NOMO-1 (cell line): ENCODE results near the gene NECTIN1.

Experiments used
- DNase-seq, 2 experiments: peaks; one replicate each; lab custom pipeline; 2025; ENCODE audit not compliant: unreplicated experiment in 2 of 2; lab: John Stamatoyannopoulos, UW

Gene NECTIN1

DNA sequence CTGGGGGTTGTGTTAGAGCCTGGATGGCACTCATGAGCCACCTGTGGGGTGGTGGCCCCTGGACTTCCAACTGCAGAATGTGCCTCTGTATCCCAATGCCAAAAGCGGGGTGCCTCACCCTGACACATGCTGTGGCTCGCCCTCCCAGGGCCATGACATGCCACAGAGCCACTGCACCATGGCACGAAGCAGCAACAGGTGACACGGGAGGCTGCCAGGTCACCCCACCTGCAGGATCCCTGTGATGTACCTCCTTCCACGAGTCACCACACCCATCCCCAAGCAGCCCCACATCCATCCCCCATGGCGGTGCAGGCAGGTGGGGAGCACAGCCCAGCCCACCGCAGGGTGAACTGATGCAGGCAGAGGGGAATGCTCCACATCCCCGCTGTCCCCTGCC is 14.8 kb downstream of the NECTIN1 start:
- DNase-seq: no peak

DNA sequence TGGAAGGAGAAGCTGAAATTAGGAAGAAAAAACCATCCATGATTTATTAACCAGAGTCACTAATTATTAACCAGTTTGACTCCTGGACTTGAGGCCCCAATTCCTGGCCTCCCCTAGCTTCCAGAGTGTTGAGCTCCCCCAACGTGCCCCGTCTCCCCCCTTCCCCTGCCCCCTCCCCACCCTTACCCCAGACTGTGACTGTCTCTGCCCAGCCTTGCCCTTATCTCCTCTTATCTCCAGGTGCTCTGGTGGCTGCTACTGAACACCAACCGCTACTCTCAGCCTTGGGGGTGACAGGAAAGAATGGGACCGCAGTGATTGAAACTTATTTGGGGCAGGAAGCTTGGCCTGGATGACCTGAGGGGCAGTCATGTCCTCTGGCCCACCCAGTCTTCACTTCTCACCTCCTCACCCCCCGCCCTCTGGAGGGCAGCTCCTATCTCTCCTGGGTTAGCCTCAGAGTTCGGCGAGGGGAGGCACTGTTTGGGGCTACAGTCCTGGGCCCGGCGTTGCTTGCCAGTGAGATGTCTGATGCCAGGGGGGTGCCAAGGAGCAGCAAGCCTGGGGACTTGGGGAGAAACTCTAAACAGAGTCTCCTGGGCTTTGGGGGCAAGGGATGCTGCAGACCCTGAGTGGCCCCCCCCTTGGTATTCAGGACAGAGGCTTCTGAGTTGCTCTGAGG is 15.5 kb downstream of the NECTIN1 start:
- no peak for DNase-seq

DNA sequence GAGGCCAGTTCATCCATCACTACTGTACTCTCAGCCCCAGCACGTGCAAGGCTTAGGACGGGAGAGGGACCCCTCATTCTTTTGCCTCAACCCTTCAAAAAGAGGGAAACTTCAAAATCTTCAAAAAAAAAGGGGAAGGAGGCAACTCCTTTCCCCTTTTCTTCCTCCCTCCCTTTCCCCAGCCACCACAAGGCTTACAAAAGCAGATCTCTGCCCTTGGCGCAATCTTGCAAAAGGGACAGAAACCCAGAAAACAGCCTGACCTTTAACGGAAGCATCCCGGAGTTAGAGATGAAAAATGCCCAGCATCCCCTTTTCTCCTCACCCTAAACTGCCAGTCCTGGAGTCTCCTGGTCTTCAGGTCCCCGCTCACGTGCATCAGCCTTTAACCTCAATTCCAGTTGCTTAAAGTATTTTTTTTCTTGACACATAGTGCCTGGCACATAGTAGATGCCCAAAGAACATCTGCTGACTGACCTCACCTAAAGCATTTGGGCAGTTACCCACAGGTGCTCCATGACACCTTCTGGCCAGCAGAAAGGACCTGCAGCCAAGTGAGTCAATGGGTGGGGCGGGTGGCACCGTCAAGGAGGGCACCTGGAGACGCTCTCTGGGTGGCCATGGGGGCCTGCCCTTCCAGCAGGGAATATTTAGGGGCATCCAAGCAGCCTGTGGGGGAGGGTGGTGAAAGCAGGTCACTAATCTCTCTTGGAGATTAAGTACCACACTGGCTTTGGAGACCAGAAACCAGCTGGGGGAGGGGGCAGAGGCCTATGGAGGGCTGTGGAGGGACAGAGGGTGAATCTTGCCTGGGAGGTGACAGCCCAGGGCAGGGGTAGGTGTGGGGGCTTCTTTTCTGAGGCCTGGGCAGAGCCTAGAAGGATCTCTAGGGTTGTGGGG is 16.3 kb downstream of the NECTIN1 start:
- peak; percentile 51 to 73 for DNase-seq

DNA sequence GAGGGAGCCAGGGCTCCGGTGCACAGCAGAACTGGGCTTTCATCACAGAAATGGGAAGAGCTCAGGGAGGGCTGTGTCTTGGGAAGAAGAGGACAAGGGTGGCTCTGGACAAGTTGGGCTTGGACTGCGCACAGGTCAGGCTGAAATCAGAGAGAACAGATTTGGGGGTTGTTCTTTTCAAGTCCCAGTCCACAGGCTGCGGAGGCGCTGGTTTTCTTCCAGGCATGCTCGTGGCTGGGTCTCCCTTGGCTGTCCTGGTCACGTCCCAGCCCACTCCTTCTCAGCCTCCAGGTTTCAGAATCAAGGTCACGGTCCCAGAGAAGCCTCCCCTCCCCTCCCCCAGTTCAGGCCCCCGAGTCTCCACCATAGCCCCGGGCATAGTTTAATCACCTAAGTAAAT is 17.0 kb downstream of the NECTIN1 start:
- no peak for DNase-seq

DNA sequence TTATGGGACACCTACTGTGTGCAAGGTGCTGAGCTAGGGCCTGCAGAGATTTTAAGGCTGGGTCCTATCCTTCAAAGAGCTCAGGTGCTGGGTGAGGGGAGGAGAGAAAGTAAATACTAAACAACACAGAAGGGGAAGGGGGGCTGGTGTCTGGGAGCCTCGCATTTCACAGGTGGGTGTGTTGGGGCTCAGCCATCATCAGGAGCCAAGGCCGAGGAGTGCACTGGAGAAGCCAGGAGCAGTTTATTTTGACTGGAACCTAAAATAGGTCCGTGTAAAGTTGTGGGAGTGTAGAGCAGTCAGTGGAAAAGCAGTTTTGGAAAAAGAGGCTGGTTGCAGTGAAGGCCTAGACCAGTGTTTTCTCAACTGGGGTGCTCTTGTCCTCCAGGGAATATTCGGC is 17.5 kb downstream of the NECTIN1 start:
- no peak for DNase-seq

DNA sequence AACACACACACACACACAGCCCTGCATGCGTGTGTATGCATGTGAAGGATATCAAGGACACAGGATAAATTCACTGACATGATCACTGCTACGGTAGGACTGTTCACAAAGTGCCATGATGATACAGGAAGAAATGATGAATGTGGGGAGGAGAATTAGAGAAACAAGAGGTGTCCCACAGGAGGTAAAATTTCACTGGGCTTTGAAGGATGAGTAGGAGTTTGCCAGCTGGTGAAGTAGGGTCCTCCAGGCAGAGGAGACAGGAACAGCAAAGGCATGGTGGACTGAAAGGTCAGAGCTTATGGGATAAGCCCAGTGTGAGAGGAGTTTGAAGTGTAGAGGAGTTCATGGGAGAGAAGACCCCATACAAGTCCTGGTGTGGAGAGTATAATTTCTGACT is 18.6 kb downstream of the NECTIN1 start:
- no peak for DNase-seq

DNA sequence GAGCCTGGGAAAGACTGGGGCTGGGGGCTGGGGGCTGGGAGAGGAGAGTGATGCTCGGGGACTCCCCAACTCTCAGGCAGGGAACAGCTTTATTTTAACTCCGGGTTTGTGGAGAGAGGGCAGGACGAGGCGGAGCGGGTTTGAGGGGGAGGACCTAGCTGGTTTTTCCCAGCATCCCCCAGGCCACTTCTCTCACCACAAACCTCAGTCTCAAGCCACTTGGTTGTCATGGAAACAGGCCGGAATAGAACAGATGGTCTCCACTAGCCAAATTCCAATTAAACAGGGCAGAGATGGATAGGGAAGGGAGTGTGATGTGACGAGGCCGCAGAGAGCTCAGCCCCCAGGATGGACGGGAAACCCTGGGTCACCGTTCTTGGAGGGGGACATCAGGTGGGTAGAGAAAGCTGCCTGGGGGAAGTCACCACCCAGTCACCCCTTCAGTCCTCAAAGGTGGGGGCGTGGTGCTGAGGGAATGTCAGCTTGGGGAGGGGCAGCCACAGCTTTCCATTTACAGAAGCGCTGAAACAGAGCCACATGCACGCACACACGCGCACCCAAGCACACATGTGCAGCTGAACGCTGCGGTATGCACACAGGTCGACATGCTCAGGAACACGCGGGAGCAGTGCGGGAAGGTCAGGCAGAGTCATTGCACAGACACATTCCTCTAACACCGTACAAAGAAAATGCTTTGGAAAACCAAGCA is 19.2 kb downstream of the NECTIN1 start:
- no peak for DNase-seq

DNA sequence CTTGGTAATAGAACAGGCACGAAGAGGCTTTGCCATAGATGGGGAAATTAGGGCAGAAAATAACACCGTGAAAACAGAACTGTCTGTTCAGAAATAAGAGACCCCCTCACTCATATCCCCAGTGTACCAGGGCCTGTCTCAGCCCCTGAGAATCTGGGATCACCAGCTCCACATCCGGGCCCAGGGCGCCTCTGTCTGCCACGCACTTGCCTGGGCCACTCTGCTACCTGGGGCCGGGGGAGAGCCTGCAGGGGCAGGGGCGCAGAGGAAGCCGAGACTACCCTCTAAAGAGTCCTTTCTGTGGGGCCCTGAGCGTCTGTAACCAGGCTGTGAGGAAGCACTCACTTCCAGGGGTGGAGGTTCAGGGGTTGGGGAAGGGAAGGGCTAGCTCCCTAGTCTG is 19.8 kb downstream of the NECTIN1 start:
- no peak for DNase-seq

DNA sequence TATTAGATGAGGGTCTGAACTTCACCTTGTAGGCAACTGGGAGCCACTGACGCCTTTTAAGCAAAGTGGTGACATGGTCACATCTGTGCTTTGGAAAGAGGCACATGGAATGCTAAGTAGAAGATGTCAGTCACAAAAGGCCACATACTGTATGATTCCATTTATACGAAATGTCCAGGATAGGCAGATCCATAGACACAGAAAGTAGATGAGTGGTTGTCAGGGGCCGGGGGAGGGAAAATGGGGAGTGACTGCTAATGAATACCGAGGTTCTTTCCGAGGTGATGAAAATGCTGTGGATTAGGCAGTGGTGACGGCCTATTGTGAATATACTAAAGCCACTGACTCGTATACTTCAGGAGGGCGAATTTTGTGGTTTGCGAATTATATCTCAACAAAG is 20.6 kb downstream of the NECTIN1 start:
- no peak for DNase-seq

DNA sequence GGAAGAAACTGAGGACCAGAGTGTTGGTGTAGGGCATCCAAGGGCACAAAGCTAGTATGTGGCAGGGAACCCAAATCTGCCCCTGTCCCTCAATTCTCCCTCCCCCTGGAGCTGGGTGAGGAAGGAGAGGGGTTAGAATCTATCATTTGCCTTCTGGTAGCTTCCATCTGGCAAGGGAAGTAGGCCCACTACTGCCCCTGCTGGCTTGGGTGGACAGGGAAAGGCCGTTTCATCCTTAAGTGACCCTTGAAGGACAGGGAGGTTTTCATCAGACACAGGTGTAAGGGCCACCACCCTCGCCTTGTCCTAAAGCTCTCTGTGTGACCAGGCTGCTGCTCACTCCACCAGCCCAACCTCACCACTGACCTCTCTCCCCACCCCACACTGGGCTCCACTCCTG is 22.1 kb downstream of the NECTIN1 start:
- DNase-seq: no peak

DNA sequence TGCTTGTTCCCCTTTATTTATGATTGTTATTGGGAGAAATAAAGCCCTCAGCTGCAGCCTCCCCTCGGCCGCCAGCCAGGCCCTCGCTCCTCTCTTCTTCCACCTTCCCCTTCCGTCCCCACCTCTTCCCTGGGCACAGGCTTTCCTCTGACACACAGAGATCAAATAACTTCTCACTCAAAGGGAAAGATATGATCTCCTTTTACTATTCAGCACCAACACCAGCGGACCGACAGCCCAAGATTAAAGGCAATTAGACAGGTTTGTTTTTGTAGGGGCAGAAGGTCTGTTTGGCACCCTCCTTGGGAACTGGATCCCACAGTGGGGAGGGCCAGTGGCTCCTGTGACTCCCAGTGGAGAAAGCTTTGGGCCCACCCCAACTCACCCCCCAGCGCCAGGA is 23.0 kb downstream of the NECTIN1 start:
- no peak for DNase-seq

DNA sequence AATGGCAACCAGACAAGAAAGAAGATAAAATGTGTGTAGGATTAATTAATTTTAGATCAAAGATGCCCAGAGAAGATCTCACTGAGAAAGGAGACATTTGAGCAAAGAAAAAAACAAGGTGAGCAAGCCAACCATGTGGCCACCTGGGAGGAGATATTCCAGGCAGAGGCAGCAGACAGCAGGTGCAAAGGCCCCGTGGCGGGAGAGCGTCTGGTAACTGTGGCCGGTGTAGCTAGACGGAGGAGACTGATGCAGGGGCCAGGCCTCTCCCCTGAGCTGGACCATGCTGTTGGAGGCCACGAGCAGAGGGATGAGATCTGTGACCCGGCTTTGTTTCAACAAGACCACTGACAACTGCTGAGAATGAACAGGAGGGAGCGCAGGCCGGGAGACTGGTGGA is 23.6 kb downstream of the NECTIN1 start:
- no peak for DNase-seq

DNA sequence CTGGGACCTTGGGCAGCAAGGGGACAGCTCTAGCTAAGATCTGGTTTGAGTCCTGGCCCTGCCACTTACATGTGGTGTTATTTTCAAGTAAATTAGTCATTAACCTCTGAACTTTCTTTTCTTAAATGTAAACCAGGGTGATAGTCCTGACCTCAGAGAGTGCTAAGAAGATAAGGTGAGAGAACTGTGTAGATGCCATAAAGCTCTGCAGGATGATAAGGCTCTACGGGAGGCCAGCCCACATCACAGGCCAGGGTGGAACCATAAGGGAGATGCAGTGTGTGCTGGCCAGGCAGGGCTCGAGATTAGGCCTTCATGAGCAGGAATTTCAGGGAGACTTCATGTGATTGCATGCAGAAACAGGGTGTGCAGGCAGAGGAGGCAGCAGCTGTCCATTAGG is 24.2 kb downstream of the NECTIN1 start:
- no peak for DNase-seq

DNA sequence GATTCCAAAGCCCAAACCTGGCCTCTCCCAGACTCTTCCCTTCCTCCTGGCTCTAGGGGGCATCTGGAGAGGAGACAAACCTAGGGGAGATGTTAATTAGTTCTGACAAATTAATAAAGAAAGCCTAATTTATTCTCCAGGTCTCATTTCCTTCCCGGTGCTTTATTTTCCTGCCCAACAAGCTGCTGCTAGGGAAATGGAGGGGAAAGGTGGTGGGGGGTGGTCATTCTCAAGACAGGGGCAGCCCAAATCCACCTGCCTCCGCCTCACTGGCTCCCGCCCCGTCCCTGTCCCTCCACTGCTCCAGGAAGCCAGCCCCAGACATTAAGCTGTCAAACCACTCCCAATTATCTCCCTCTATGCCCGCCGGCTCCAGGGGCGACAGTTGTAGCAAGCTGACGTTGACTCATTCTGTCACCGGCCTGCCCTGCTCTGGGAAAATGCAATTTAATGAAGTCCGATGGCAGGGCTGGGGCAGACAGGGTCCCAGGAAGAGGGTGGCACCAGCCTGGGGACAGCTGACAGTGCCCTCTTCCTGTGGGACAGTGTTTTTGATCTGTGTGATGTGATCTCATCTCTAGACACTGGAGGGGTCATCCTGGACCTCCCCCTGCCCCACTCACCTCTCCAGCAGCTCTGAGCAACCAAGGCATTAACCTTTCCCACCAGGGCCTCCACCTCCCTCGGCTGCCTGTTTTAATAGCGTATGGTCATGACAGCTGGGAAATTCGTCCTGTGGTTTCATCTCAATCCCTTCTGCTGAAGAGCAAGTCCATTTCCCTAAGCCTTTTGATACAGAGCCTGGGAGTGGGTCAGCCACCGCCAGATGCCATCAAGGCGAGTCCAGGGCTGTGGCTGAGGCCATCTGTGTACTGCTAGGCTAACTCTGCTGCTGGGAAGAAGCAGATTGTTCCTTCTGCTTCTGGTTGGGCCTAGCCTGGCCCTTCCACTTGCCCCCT is 27.1 kb downstream of the NECTIN1 start:
- no peak for DNase-seq

DNA sequence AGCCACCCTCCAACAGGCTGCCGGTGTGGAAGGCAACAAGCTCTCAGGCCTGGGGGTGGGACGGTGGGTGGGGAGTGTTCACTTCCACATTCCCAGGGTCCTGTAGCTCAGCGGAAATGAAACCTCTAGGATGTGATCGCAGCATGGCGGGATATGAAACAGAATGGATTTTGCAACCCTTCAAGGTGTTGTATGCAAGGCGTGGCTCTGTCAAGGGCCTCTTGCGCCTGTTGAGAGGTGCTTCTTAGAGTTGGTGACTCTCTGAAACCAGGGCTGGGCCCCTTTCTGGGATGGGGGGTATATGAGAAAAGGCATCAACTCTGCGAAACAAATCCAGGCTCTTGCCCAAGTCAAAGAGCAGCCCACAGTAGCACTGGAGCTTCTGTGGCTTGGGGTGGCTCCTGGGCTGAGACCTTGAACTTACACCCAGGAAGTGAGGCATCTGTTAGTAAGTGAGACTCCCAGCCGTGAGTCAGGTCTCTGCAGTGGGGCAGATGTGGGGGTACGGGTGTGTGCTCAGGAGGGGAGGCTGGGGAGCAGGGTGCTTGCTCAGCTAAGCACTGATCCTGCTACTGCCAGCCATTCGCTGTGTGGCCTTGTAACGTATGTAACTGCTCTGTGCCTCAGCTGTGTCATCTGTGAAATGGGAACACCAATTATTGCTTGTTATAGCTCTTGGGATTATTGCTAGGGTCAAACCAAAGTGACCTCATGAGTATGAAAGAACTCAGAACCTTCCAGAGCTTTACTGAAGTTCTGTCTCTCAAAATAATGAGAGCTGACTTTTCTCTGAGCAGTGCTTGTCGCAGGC is 28.3 kb downstream of the NECTIN1 start:
- DNase-seq: no peak

DNA sequence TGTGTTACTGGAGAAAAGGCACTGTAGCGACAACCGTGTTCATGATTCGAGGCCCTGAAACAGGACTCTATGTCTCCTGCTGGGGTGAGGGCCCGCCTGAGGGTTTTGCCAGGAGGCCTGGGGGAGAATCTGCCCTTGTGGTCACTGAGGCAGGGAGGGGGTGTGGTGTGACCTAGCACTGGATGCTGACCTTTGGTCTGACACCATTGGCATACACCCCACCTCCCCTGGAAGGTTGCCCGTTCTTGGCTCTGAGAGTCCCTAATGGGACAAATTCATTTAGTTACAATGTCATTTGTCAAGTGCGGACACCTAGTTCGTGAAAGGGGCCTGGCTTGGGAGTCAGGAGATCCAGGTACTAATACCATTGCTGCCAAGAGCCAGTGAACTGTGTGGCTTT is 29.0 kb downstream of the NECTIN1 start:
- DNase-seq: no peak

DNA sequence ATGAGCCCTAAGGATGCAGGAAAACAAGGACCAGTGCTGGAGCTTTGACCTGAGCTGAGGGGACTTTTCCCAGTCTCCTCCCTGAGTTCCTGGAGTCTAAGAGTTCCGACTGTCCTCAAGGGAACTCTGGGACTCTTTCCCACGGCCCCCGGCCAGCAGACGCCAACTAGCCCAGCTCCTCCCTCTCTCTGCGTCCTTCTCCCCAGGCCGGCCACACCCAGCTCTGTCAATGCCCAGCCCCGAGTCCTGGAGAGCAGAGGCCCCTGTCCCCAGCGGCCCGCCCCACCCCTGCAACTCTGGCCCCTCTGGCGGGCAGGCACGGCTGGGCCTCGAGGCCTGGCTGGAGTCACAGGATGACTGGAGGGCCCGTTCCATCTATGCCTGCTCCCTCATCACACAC is 29.8 kb downstream of the NECTIN1 start:
- no peak for DNase-seq

DNA sequence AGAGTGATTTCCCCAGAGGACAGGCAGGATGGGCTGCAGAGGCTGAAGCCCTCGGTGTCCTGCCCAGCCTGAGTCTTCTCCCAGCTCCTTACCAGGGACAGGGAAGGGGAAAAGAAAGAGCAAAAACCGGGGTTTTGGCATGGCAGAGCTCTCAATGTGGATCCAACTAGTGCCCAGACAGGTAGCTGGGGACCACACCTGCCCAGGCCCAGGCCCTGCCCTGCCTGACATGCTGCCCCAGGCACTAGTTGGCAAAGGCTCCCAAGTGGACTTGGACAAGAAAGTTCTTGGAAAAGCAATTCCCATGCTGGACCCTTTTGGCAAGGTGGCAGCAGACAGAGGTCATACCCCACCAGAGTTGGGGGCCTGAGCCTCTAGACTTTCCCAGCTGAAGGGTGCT is 31.1 kb downstream of the NECTIN1 start:
- no peak for DNase-seq

DNA sequence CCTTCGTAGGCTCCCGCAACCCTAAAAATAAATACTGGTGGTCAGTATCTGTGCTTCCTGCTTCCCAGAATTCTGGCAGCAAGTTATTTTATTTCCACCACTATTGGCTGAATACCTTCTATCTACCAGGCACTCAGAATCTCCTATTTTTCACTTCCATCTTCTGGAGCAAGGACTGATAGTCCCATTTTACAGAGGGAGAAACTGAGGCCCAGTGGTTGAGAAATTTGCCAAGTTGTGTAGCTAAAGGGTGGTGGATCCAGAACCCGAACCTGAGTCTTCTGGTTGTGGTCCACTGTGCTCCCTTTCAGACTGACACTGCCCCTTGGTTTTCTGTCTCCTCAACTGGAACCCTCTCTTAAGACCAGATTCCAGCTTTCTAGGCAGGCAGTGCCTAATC is 31.6 kb downstream of the NECTIN1 start:
- no peak for DNase-seq
